ENCODE data around the gene PDE6C.
"Not testable (repeated sequence)": the region's sequence is repeated elsewhere in the genome, so short reads cannot be mapped to it uniquely, and the experiment has no call there.

The PDE6C gene

DNA sequence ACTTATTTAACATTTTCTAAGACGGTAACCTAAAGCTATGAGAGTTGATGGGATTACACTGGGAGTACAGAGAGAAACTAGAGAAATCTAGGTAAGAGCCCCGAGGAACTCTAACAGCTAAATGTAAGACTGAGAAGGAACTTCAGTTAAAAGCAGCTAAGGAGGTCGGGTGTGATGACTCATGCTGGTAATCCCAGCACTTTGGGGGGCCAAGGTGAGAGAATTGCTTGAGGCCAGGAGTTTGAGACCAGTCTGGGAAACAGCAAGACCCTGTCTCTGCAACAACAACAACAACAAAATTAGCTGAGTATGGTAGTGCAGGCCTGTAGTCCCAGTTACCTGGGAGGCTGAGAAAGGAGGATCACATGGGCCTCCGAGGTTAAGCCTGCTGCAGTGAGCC, 66.0 kb downstream of the PDE6C start:
- Mint-ChIP-seq H3K27ac (no peak overlapping the region), H3K36me3 (ENCODE audit: low read depth) (peaks cover 30% of the 10 kb centered on the region), H3K4me3 (no peak overlapping the region), H3K9me3 (no peaks in the 10 kb centered on the region), H3K27me3 (no peaks in the 10 kb centered on the region), H3K4me1 (ENCODE audit: low read depth) (peaks cover 10% of the 10 kb centered on the region)
- intact Hi-C loops (cut with micrococcal nuclease), result loop anchor here (1.0 kb wide), 1 partner anchor 302 kb away; no protein-coding TSS in a partner anchor

DNA sequence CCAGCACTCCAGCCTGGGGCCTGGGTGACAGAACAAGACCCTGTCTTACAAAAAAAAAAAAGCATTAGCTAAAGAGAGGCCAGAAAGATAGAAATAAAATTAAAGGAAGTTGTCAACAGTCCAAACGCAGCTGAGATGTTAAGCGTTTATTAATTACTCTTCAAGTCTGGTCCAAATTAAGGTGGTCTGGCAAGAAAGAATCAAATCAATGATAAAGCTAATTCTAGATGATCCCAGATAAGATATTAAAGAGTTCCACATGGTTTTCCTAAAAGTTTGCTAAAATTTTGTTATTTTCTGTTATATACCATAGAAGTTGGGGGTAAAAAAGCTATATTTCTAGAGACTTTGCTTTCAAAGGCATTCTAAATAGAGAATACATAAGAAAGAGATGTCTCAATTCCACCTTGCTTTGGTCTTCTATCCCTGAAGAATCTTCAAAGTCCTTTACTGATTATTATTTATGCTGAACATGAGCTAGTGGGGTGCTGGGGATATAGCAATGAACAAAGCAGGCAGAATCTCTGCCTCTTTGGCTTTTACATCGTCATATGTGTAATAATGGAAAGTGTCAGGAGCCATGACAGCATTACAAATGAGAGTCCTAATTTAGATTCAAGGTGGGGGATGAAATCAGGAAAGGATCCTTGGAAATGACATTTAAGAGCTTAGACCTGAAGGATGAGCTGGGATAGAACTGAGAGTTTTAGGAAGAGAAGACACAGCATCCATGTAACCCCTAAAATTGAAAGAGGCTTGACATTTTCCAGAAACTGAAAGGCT, 66.7 kb downstream of the PDE6C start:
- Mint-ChIP-seq H3K4me3 (no peak overlapping the region), H3K4me1 (ENCODE audit: low read depth) (peaks cover 10% of the 10 kb centered on the region), H3K36me3 (ENCODE audit: low read depth) (peaks cover 29% of the 10 kb centered on the region), H3K27me3 (no peaks in the 10 kb centered on the region), H3K9me3 (no peaks in the 10 kb centered on the region), H3K27ac (no peak overlapping the region)
- intact Hi-C loops (cut with micrococcal nuclease), result loop anchor here (1.0 kb wide), 1 partner anchor 303 kb away; no protein-coding TSS in a partner anchor

DNA sequence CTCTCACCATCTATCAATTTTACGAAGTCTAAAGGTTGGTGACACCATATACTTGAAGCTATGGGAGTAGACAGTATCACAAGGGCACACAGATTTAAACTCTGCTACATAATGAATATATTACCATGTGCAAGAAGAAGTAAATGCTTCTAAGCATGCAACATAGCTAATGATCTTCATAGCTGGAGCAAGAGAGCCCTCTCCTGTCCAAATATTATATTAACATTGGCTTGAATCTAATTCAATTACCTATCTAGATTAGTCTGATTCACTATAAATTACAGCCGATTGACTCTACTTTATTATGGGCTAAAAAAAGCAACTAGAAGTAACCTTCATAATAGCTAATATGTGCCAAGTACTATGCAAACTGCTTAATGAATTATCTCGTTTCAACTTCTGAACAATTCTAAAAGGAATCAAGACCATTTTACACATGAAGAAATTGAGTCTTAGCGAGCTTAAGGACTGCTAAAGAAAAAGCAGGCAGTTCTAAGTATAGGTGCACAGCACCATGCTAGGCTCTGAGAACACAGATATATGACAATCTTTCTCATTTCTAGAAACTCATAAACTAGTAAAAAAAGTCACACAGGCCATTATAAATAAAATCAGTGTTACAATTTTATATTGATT, 68.2 kb downstream of the PDE6C start:
- Mint-ChIP-seq H3K27me3 (no peaks in the 10 kb centered on the region), H3K27ac (no peak overlapping the region), H3K4me1 (ENCODE audit: low read depth) (peaks cover 10% of the 10 kb centered on the region), H3K36me3 (ENCODE audit: low read depth) (peaks cover 14% of the 10 kb centered on the region), H3K4me3 (no peak overlapping the region), H3K9me3 (no peaks in the 10 kb centered on the region)
- intact Hi-C loops (cut with micrococcal nuclease), result loop anchor here (1.0 kb wide), 1 partner anchor 125 kb away; no protein-coding TSS in a partner anchor

DNA sequence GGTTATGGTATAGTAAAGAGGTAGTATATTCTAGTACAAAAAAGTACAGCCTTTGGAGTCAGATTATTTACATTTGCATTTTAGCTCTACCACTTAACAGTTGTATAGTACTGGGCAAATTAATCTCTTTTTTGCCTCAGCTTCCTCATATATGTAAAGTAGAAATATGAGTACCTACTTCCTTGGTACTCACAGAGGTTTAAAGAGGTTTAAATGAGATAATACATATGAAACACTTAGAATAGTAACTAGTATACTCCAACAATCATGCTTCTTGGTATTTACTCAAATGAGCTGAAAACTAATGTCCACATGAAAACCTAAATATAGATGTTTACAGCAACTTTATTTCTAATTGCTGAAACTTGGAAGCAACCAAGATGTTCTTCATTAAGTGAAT, 75.4 kb downstream of the PDE6C start:
- Mint-ChIP-seq H3K36me3 (ENCODE audit: low read depth) (peaks cover under 1% of the 10 kb centered on the region), H3K27me3 (no peaks in the 10 kb centered on the region), H3K27ac (no peak overlapping the region), H3K9me3 (no peaks in the 10 kb centered on the region), H3K4me3 (no peak overlapping the region), H3K4me1 (ENCODE audit: low read depth) (no peaks in the 10 kb centered on the region)
- intact Hi-C loops (cut with micrococcal nuclease), result no loop called here

DNA sequence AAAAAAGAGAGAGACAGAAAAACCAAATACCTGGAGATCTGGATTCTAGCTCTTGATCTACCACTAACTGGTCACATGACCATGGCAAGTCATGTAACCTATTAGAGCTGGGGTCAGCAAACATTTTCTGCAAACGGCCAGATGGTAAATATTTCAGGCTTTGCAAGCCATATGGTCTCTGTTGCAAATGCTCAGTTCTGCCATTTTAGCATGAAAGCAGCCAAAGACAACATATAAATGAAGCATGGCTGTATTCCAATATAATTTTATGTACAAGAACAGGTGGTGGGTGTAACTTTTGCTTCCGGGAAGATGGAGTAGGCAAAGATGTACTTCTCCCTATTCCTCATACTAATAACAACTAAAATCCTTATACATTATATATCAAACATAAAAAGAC, 83.4 kb downstream of the PDE6C start:
- H3K4me3 Mint-ChIP-seq, result no peak overlapping the region
- H3K27me3 Mint-ChIP-seq, result no peaks in the 10 kb centered on the region
- no peaks in the 10 kb centered on the region for H3K4me1 Mint-ChIP-seq (ENCODE audit: low read depth)
- no peaks in the 10 kb centered on the region for H3K9me3 Mint-ChIP-seq
- no peak overlapping the region for H3K27ac Mint-ChIP-seq
- H3K36me3 Mint-ChIP-seq (ENCODE audit: low read depth), result peaks cover 51% of the 10 kb centered on the region
- intact Hi-C loops (cut with micrococcal nuclease), result no loop called here

DNA sequence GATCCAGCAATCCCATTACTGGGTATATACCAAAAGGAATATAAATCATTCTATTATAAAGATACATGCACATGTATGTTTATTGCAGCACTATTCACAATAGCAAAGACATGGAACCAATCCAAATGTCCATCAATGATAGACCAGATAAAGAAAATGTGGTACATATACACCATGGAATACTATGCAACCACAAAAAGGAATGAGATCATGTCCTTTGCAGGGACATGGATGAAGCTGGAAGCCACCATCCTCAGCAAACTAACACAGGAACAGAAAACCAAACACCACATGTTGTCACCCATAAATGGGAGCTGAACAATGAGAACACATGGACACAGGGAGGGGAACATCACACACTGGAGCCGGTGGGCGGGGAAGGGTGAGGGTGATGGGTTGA, 84.2 kb downstream of the PDE6C start:
- intact Hi-C loops (cut with micrococcal nuclease); H3K27ac Mint-ChIP-seq; H3K4me1 Mint-ChIP-seq (ENCODE audit: low read depth); H3K4me3 Mint-ChIP-seq; H3K27me3 Mint-ChIP-seq; H3K9me3 Mint-ChIP-seq: not testable (repeated sequence)
- H3K36me3 Mint-ChIP-seq (ENCODE audit: low read depth), result peaks cover 51% of the 10 kb centered on the region

DNA sequence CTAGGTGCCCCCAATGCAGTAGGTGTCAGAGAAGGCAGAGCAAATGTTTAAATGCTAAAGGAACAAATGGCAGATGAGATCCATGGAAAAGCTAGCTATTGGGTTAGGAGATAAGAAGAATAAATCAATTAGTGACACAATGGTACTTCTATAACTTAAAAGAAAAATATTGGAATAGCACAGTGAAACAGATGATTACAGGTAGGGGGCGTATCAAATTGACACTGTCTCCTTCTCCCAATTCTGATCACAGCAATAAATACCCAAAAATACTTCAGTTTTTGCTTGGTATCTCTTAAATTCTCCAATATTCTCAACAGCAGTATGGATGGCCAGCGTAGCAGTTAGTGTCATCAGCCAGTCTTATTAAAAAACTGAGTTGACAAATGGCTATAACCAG, 84.9 kb downstream of the PDE6C start:
- intact Hi-C loops (cut with micrococcal nuclease), result no loop called here
- Mint-ChIP-seq H3K4me3 (no peak overlapping the region), H3K4me1 (ENCODE audit: low read depth) (no peaks in the 10 kb centered on the region), H3K27me3 (no peaks in the 10 kb centered on the region), H3K9me3 (no peaks in the 10 kb centered on the region), H3K27ac (no peak overlapping the region), H3K36me3 (ENCODE audit: low read depth) (peaks cover 51% of the 10 kb centered on the region)

DNA sequence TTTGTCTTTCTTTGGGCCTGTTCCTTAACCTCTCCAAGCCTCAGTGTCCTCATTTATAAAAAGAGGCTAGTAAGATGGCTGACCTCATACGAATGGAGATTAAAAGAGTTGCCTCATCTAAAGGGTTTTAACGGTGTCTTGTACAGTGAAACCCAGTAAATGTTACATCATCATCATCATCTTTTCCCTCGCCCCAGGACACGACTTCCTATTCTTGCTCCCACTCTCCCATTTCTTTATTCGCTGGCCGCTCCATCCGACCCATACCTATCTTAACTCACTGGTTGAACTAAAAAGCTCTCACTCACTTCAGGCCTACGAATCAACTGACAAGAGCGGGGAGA, 89.5 kb downstream of the PDE6C start:
- H3K27me3 Mint-ChIP-seq, result peaks cover 1% of the 10 kb centered on the region
- H3K27ac Mint-ChIP-seq, result no peak overlapping the region
- H3K36me3 Mint-ChIP-seq (ENCODE audit: low read depth), result peaks cover 14% of the 10 kb centered on the region
- H3K9me3 Mint-ChIP-seq, result no peaks in the 10 kb centered on the region
- intact Hi-C loops (cut with micrococcal nuclease), result loop anchor here (1.0 to 2.0 kb wide), 3 partner anchors 41 to 114 kb away; no protein-coding TSS in a partner anchor
- H3K4me1 Mint-ChIP-seq (ENCODE audit: low read depth), result peaks cover 5% of the 10 kb centered on the region
- no peak overlapping the region for H3K4me3 Mint-ChIP-seq

DNA sequence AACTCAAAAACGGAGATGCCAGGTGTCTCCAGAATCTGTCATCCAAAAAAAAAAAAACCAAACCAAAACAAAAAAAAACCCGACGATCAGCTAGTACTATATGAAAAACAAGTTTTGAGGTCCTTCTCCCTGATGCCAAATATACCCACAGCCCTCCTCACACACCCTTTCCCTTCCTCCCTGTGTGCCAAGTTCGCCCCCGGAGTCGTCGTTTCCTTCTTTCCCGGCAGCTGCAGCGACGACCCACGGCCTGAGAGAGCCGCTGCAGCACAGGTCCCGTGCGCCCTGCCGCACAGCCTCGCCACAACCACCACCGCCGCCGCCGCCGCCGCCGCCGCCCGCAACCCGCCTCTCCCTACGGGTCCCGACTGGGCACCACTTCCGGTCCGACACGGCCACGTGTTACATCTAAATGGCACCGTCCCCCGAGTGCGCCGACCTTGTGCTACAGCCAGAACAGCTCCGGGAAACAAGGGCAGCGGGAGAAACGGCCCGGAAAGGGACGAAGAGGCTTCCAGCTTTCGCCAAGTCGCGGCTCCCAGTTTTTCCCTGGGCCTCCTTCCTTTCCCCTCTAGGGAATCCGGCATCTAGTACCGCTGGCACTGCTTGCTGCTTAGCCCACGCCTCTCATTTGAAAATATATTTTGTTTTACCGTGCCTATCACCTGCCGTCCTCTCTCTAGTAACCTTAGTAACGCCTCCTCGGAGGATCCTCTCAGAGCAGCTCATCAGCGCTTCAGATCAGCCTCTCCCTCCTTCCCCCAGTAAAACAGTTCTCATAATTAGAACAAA, 90.1 kb downstream of the PDE6C start, which contains the start of gene FRA10AC1:
FRA10AC1 (minus strand) TSS at position 383 of the 792 bp plus-strand sequence. CDS start 2,486 bp downstream, outside the sequence.
- Mint-ChIP-seq H3K4me1 (ENCODE audit: low read depth) (peaks cover 5% of the 10 kb centered on the region), H3K4me3 (no peak within 1 kb of the TSS), H3K9me3 (no peaks in the 10 kb centered on the region), H3K36me3 (ENCODE audit: low read depth) (peaks cover 9% of the 10 kb centered on the region), H3K27me3 (peaks cover 3% of the 10 kb centered on the region), H3K27ac (no peak within 1 kb of the TSS)
- intact Hi-C loops (cut with micrococcal nuclease), result loop anchor here (1.0 to 2.0 kb wide), 3 partner anchors 40 to 114 kb away; no protein-coding TSS in a partner anchor

DNA sequence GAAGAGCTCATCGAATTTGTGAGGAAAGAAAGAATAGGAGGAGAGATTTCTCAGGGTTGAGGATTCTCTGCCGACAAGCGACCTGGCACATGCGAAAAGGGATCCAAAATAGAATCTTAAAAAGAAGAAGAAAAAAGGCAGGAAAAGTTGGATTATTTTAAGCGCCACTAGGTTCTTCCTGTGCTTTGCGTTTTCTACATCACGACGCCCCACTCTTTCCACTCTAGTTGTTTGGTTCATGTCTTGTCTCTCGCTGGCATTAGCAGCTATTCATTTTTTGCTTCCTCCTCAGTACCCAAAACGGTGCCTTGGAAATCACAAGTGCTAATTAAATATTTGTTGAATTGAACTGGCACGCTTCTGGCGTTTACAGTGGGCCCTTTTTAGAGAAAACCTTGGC, 90.7 kb downstream of the PDE6C start:
- Mint-ChIP-seq H3K9me3 (no peaks in the 10 kb centered on the region), H3K36me3 (ENCODE audit: low read depth) (peaks cover 6% of the 10 kb centered on the region), H3K27me3 (peaks cover 3% of the 10 kb centered on the region), H3K4me3 (no peak overlapping the region), H3K27ac (no peak overlapping the region), H3K4me1 (ENCODE audit: low read depth) (peaks cover 5% of the 10 kb centered on the region)
- intact Hi-C loops (cut with micrococcal nuclease), result loop anchor here (2.0 kb wide), 2 partner anchors 40 to 50 kb away; no protein-coding TSS in a partner anchor

DNA sequence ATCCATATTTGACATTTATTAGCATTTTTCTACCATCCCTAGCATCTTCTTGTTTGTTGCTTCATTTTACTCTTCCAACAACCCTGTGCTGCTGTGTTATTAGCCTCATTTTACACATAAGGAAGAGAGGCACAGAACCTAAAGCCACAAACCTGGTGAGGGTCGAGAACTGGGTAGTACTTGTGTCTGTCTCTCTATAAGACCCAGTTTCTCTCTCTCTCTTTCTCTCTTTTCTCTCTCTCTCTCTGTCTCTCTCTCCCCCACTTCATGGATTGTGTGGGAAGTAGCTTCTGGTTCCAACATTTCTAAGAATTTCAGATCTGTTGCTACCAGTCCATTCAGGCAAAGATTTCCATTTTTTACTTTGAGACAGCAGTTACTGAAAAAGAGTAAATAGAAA, 91.5 kb downstream of the PDE6C start:
- no peak overlapping the region for H3K4me3 Mint-ChIP-seq
- intact Hi-C loops (cut with micrococcal nuclease), result loop anchor here (2.0 kb wide), 2 partner anchors 39 to 49 kb away; no protein-coding TSS in a partner anchor
- peaks cover 6% of the 10 kb centered on the region for H3K36me3 Mint-ChIP-seq (ENCODE audit: low read depth)
- peaks cover 5% of the 10 kb centered on the region for H3K4me1 Mint-ChIP-seq (ENCODE audit: low read depth)
- peaks cover 3% of the 10 kb centered on the region for H3K27me3 Mint-ChIP-seq
- no peaks in the 10 kb centered on the region for H3K9me3 Mint-ChIP-seq
- H3K27ac Mint-ChIP-seq, result no peak overlapping the region

DNA sequence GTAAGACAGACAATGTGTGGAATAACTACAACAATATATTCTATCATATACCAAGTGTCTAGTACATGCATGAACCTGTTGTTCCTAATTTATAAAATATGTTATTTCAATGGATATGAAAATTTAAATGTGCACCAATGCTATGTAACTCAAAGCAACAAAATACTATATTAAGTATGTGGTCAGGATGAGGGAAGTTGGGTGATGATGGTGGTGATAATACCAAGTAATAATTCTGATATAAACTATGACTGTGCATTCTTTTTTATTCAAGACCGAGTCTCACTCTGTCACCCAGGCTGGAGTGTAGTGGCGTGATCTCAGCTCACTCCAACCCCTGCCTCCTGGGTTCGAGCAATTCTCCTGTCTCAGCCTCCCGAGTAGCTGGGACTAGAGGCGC, 92.1 kb downstream of the PDE6C start:
- intact Hi-C loops (cut with micrococcal nuclease), result no loop called here
- Mint-ChIP-seq H3K4me1 (ENCODE audit: low read depth) (peaks cover 5% of the 10 kb centered on the region), H3K9me3 (no peaks in the 10 kb centered on the region), H3K27ac (no peak overlapping the region), H3K27me3 (peaks cover 3% of the 10 kb centered on the region), H3K4me3 (no peak overlapping the region), H3K36me3 (ENCODE audit: low read depth) (peaks cover 3% of the 10 kb centered on the region)

DNA sequence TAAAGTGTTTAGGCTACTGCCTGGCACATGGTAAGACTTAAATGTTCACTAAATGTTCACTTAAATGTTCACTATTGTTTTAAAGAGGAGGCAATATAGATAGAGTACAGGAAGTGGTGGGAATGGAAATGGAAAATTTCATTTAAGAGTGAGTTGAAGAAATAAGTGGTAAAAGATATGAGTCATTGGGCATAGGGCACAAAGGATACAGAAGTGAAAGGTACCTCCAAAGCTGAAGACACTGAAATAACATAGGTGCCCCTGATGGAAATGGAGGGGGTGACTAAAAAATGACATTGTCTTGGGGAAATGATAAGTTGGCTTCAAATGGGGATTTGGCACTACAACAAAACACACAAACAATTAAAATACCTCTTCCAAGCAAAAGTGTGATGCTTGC, 95.3 kb downstream of the PDE6C start:
- H3K27ac Mint-ChIP-seq, result no peak overlapping the region
- intact Hi-C loops (cut with micrococcal nuclease), result no loop called here
- peaks cover 3% of the 10 kb centered on the region for H3K27me3 Mint-ChIP-seq
- H3K4me3 Mint-ChIP-seq, result no peak overlapping the region
- H3K4me1 Mint-ChIP-seq (ENCODE audit: low read depth), result peaks cover 5% of the 10 kb centered on the region
- H3K36me3 Mint-ChIP-seq (ENCODE audit: low read depth), result no peaks in the 10 kb centered on the region
- no peaks in the 10 kb centered on the region for H3K9me3 Mint-ChIP-seq

Data from dendritic cell treated with granulocyte-macrophage colony-stimulating factor and Interleukin-4, amounts not matched to agents 40 ng/mL and 50 ng/mL, for 4 days (primary cell).